Esophagus muscularis mucosa (tissue), 3 donors: Measurements from ENCODE around the gene BAMBI.

Source experiments
- CTCF ChIP-seq, 3 experiments: fragments of 200-600 bp in 2 of 3; fragments of 450-650 bp in 1 of 3; sonication (generic) in 2 of 3; IDR thresholded peaks; one replicate each; pipeline ENCODE4 v1.5.1; 2017 to 2019; ENCODE audit warnings: antibody characterized with exemption in 3 of 3, mild to moderate bottlenecking in 2 of 3, moderate library complexity in 1 of 3
- POLR2A ChIP-seq: fragments of 450-650 bp; IDR thresholded peaks from one replicate; pipeline ENCODE4 v1.6.1; 2017; ENCODE audit warnings: antibody characterized with exemption, moderate library complexity, mild to moderate bottlenecking, low read depth
- POLR2AphosphoS5 ChIP-seq, 2 donors: sonication (generic); formaldehyde crosslinking; IDR thresholded peaks; one replicate each; pipeline ENCODE4 v1.6.1; 2017; ENCODE audit warnings: antibody characterized with exemption in 2 of 2

- no peak for TF ChIP-seq CTCF (IDR thresholded peaks at IDR 0.05)
- TF ChIP-seq POLR2AphosphoS5 (IDR thresholded peaks at IDR 0.05): no peak
- no peak for TF ChIP-seq POLR2A
Measured at GRCh38 chr10:28640551-28640950, 36.8 kb upstream of the BAMBI start.
